IPS-NIHi7 (cell line): ENCODE measurements around the gene ACBD6.

Source experiments
- DNase-seq: peaks from one replicate; pipeline ENCODE4 v3.0.0; 2012; ENCODE audit warnings: mixed read lengths; ENCODE audit errors: extremely low spot score

ACBD6 gene

DNA sequence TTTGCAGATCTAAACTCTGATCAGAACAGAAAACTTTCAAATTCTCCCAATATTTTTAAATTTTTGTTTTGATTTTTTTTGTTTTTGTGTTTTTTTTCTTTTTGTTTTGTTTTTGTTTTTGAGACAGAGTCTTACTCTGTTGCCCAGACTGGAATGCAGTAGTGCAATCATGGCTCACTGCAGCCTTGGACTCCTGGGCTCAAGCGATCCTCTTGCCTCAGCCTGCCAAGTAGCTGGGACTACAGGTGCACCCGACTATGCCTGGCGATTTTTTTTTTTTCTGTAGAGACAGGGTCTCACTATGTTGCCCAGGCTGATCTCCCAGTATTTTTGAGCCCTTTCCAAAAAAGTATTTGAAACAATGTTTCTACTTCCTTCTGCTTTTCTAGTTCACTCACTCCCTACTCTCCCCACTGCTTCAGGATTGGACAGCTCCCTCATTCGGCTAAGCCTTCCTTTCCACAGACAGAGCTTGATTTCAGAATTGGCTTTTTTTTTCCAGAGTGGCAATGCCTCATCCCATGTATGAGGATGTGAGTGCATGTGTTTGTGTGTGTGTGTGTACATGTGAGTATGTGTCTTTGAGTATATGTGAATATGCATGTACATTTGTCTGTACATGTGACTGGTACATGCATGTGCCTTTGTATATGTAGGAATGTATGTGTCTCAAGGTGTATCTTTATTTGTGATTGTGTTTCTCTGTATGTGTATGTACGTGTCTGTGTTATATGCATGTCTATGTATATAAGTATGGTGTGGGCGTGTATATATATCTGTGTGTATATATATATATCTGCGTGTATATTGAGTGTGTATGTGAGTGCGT, 260.4 kb downstream of the ACBD6 start:
- no peak for DNase-seq

DNA sequence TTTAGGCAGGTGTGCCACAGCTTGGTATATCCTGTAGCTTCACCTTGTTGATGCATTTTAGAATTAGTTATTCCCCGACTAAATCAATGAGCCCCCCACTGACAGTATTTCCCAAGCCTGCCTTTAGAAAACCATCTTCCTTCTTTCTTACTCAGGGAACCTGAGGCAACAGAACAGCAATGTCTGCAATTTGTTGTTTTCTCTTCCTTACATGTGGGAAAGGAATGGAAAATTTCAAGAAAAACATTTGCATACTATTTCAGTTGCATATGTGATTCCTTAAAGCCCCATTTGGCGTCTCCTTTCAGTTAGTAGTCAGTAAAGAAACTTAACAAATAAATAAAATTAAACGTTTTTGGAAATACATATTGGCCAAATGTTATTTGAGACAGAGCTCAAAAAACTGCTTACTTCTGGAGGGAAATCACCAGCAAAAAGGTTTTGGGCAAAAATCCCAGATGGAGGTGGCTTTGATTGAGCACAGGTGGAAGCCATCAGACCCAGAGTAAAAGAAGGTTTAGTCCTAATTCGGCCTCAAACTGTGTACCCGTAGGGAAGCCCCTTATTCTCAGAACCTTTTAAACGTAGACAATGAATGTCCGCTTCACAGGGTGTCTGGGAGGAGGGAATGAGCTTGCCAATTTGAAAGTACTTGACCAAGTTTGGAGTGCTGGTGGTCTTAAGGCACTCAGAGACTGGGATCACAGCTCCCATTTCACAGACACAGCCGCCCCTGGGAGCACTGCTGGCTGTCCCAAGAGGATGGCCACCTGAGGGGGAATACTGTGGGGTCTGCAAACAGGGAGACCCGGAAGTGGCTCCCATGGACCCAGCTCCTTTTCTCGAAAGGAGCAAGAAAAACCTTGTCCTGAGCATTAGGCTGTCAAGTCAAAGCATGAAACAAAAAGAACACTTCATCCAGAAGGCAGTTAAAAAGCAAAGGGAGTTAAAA, 263.0 kb downstream of the ACBD6 start:
- DNase-seq, result no peak

DNA sequence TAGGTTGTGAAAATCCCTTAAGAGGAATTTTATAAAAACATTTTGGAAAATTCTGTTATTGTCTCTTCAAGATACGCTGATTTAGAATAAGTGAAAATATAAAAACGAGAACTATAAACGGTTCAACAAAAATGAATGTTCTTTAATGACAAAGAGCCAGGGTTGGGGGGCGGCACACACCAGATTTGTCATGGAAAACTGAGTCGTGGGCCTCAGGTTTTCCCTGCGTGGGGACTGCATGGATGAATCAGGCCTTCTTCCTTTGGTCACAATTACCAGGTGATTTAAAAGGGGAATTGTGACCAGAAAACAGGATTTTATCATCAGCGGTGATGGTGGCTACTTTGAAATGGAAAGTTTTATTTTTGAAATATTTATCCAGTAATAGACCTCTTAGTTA, 263.7 kb downstream of the ACBD6 start:
- no peak for DNase-seq
